ENCODE measurements around the gene NUDT1.

NUDT1 gene

GRCh38 chr7:2208712-2209111 is 33.3 kb upstream of the NUDT1 start:
- Histone ChIP-seq H3K4me3 (replicated peaks; ENCODE audit: insufficient read depth, low read length) (no peak overlapping the region), H3K27ac (replicated peaks) (no peak overlapping the region), H3K27me3 (ENCODE audit: insufficient read depth, poor library complexity, severe bottlenecking) (no peaks in the 10 kb centered on the region)
- no peak for DNase-seq (ENCODE audit: low read depth in 1 of 2, low spot score in 1 of 2)
- TF ChIP-seq, protein P1, sequence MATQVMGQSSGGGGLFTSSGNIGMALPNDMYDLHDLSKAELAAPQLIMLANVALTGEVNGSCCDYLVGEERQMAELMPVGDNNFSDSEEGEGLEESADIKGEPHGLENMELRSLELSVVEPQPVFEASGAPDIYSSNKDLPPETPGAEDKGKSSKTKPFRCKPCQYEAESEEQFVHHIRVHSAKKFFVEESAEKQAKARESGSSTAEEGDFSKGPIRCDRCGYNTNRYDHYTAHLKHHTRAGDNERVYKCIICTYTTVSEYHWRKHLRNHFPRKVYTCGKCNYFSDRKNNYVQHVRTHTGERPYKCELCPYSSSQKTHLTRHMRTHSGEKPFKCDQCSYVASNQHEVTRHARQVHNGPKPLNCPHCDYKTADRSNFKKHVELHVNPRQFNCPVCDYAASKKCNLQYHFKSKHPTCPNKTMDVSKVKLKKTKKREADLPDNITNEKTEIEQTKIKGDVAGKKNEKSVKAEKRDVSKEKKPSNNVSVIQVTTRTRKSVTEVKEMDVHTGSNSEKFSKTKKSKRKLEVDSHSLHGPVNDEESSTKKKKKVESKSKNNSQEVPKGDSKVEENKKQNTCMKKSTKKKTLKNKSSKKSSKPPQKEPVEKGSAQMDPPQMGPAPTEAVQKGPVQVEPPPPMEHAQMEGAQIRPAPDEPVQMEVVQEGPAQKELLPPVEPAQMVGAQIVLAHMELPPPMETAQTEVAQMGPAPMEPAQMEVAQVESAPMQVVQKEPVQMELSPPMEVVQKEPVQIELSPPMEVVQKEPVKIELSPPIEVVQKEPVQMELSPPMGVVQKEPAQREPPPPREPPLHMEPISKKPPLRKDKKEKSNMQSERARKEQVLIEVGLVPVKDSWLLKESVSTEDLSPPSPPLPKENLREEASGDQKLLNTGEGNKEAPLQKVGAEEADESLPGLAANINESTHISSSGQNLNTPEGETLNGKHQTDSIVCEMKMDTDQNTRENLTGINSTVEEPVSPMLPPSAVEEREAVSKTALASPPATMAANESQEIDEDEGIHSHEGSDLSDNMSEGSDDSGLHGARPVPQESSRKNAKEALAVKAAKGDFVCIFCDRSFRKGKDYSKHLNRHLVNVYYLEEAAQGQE (IDR thresholded peaks at IDR 0.05; ENCODE audit: insufficient replicate concordance, low read depth), result no peak
- TF ChIP-seq GABPA (IDR thresholded peaks at IDR 0.05; ENCODE audit: low read depth), result no peak
- no peak for TF ChIP-seq SPI1 (IDR thresholded peaks at IDR 0.05; ENCODE audit: borderline replicate concordance, low read depth)

- Histone ChIP-seq H3K4me3 (replicated peaks; ENCODE audit: insufficient read depth, low read length) (no peak overlapping the region), H3K27ac (replicated peaks) (no peak overlapping the region), H3K27me3 (ENCODE audit: insufficient read depth, poor library complexity, severe bottlenecking) (no peaks in the 10 kb centered on the region)
- TF ChIP-seq GABPA (IDR thresholded peaks at IDR 0.05; ENCODE audit: low read depth), result no peak
- TF ChIP-seq, protein P2, sequence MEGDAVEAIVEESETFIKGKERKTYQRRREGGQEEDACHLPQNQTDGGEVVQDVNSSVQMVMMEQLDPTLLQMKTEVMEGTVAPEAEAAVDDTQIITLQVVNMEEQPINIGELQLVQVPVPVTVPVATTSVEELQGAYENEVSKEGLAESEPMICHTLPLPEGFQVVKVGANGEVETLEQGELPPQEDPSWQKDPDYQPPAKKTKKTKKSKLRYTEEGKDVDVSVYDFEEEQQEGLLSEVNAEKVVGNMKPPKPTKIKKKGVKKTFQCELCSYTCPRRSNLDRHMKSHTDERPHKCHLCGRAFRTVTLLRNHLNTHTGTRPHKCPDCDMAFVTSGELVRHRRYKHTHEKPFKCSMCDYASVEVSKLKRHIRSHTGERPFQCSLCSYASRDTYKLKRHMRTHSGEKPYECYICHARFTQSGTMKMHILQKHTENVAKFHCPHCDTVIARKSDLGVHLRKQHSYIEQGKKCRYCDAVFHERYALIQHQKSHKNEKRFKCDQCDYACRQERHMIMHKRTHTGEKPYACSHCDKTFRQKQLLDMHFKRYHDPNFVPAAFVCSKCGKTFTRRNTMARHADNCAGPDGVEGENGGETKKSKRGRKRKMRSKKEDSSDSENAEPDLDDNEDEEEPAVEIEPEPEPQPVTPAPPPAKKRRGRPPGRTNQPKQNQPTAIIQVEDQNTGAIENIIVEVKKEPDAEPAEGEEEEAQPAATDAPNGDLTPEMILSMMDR (IDR thresholded peaks at IDR 0.05; ENCODE audit: insufficient read depth, low read length), result peak; percentile 56
- peak in 1 of 2 experiments; percentile 55 for DNase-seq (ENCODE audit: low read depth in 1 of 2, low spot score in 1 of 2)
These were observed 32.7 kb upstream of the NUDT1 start for GRCh38 chr7:2209146-2209960.

GRCh38 chr7:2209961-2210323 is 32.1 kb upstream of the NUDT1 start:
- TF ChIP-seq, protein P2 (IDR thresholded peaks at IDR 0.05; ENCODE audit: insufficient read depth, low read length), result no peak
- TF ChIP-seq POLR2AphosphoS5 (IDR thresholded peaks at IDR 0.05; ENCODE audit: low read depth) (no peak), SPI1 (IDR thresholded peaks at IDR 0.05; ENCODE audit: borderline replicate concordance, low read depth) (no peak), GABPA (IDR thresholded peaks at IDR 0.05; ENCODE audit: low read depth) (no peak)
- TF ChIP-seq, protein P1 (IDR thresholded peaks at IDR 0.05; ENCODE audit: insufficient replicate concordance, low read depth), result no peak
- H3K4me3 ChIP-seq (replicated peaks; ENCODE audit: insufficient read depth, low read length), result no peak overlapping the region
- no peaks in the 10 kb centered on the region for H3K27me3 ChIP-seq (ENCODE audit: insufficient read depth, poor library complexity, severe bottlenecking)
- DNase-seq (ENCODE audit: low read depth in 1 of 2, low spot score in 1 of 2), result no peak
- H3K27ac ChIP-seq (replicated peaks), result no peak overlapping the region

DNA sequence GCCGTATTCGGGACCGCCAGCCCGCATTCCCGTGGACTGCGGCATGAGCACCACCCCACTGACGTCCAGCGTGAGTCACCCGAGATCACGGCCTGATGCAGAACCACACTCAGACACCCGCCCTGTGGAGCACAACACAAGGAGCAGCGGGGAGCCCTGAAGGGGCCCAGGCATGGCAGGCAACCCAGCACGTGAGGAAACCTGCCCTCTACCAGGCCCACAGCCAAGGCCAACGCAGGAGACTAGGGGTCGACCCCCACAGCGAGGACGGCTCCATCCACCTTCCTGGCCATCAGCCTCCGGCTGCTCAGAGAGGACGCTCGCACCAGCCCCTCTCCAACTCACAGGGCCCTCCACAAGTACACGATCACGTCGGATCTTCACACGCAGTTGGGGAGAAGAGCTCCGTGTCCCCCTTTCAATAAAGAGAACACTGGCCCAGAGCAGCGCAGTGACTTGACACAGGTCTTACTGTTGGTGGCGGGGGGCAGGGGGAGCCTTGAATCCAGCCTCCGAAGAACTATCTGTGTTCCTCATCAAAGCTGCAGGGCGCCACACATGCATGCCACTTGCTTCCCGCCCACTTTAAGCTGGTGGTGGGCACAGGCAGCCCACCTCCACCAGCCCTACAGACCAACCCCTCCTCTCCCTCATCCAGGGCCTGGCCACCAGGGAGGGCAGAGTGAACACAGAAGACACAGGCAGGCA is 31.3 kb upstream of the NUDT1 start:
- Histone ChIP-seq H3K27ac (replicated peaks) (no peak overlapping the region), H3K4me3 (replicated peaks; ENCODE audit: insufficient read depth, low read length) (no peak overlapping the region), H3K27me3 (ENCODE audit: insufficient read depth, poor library complexity, severe bottlenecking) (no peaks in the 10 kb centered on the region)
- DNase-seq (ENCODE audit: low read depth in 1 of 2, low spot score in 1 of 2), result no peak
- TF ChIP-seq, protein P1 (IDR thresholded peaks at IDR 0.05; ENCODE audit: insufficient replicate concordance, low read depth), result no peak
- no peak for TF ChIP-seq SPI1 (IDR thresholded peaks at IDR 0.05; ENCODE audit: borderline replicate concordance, low read depth)
- TF ChIP-seq, protein P2 (IDR thresholded peaks at IDR 0.05; ENCODE audit: insufficient read depth, low read length), result no peak
